H1 (cell line): Measurements from ENCODE around the gene CAMK2B. TPM values are rescaled to one million over a fixed set of nuclear protein-coding genes. Genes with fewer than 3 reads are reported as not detected.

Experiments used
- ASH2L ChIP-seq: fragments of 200-600, 300-600 bp; sonication (generic); IDR thresholded peaks from one replicate; pipeline ENCODE4 v1.7.1; 2017; ENCODE audit warnings: low read length
- CHD1 ChIP-seq: IDR thresholded peaks from 2 replicates; pipeline ENCODE4 v1.6.1; 2012; ENCODE audit warnings: low read depth, low read length, improper control_type of control experiment
- CHD7 ChIP-seq: fragments of 300-600 bp; sonication (generic); IDR thresholded peaks from 2 replicates; pipeline ENCODE4 v1.7.1; 2012; ENCODE audit warnings: low read length, moderate library complexity, mild to moderate bottlenecking, inconsistent platforms; ENCODE audit not compliant: insufficient replicate concordance
- EZH2 ChIP-seq: fragments of 200-600 bp; sonication (generic); IDR thresholded peaks from 2 replicates; pipeline ENCODE4 v1.7.1; 2012; ENCODE audit warnings: low read depth, mild to moderate bottlenecking, moderate library complexity, low read length, inconsistent platforms; ENCODE audit not compliant: severe bottlenecking
- NRF1 ChIP-seq: IDR thresholded peaks from 2 replicates; pipeline ENCODE4 v1.6.1; 2011; ENCODE audit warnings: mild to moderate bottlenecking, low read depth, low read length, improper control_type of control experiment
- PHF8 ChIP-seq: fragments of 200-600 bp; sonication (generic); conservative IDR thresholded peaks from 2 replicates; pipeline ENCODE4 v1.7.1; 2012; ENCODE audit warnings: low read depth, mild to moderate bottlenecking, inconsistent platforms, low read length, moderate library complexity
- POLR2A ChIP-seq, 2 experiments: IDR thresholded peaks; 1 replicate in 1 of 2; 2 replicates in 1 of 2; pipeline ENCODE4 v1.6.1; 2011; ENCODE audit warnings: low read depth in 2 of 2, low read length in 2 of 2, mild to moderate bottlenecking in 2 of 2; ENCODE audit errors: control extremely low read depth in 1 of 2
- RAD21 ChIP-seq, 2 experiments: IDR thresholded peaks in 1 of 2; conservative IDR thresholded peaks in 1 of 2; 2 replicates each; pipeline ENCODE4 v1.6.1; 2011; ENCODE audit warnings: low read depth in 2 of 2, low read length in 2 of 2, improper control_type of control experiment in 1 of 2, inconsistent platforms in 1 of 2, mild to moderate bottlenecking in 1 of 2, moderate library complexity in 1 of 2
- polyA plus RNA-seq, 7 experiments: library from polyadenylated mRNA; depleted of rRNA in 3 of 7; stranded (reverse) in 5 of 7; unstranded in 2 of 7; fragments of >200 nt in 5 of 7; fragments of 200-250 nt in 2 of 7; gene quantifications; 1 replicate in 5 of 7; 2 replicates in 1 of 7; 4 replicates in 1 of 7; pipeline versions ENCODE4 v1.2.1 to v1.2.3, GENCODE V29; 2011 to 2013; ENCODE audit warnings: missing spikeins in 2 of 7, mixed read lengths in 2 of 7
- total RNA-seq: library from RNA; stranded (reverse); fragmentation: NEBNext Ultra II Directional; extraction: Animal tissue kit (Norgen Biotek cat#: 25700); gene quantifications from 2 replicates; pipeline ENCODE4 v1.2.1, GENCODE V29; 2021

Gene CAMK2B
- total and polyA plus RNA-seq, 2 of the 8 experiments (the other 6 are each of a cell fraction or from before 2014, with no cell fraction given): 0.05 to 0.15 TPM

GRCh38 chr7:44267719-44268421 is 57.5 kb downstream of the CAMK2B start (continued):
- TF ChIP-seq CHD7: no peak
- no peak for TF ChIP-seq EZH2
- TF ChIP-seq ASH2L: no peak
- no peak for TF ChIP-seq RAD21 (IDR thresholded peaks at IDR 0.05 in 1 of 2, conservative IDR thresholded peaks at IDR 0.05 in 1 of 2; ENCODE audit: low read depth in 2 of 2, low read length in 2 of 2)
- no peak for TF ChIP-seq PHF8
- TF ChIP-seq POLR2A (IDR thresholded peaks at IDR 0.05; ENCODE audit: control extremely low read depth in 1 of 2, low read depth in 2 of 2, low read length in 2 of 2): no peak
- TF ChIP-seq CHD1: no peak
- TF ChIP-seq NRF1: no peak
